ENCODE data around the gene RALGAPB. TPM values are rescaled to one million over a fixed set of nuclear protein-coding genes. Genes with fewer than 3 reads are reported as not detected.
A peak's percentile ranks its signal among the peaks of the same experiment; 100 is the strongest.

Gene RALGAPB
- total and polyA plus RNA-seq, 2 of the 13 experiments (the other 11 are each of a cell fraction or from before 2014, with no cell fraction given): 17.6 to 30.6 TPM

- TF ChIP-seq ETS1 (CRISPR knock-in tag; IDR thresholded peaks at IDR 0.05) (no peak), GATAD1 (CRISPR knock-in tag; IDR thresholded peaks at IDR 0.05) (peak; percentile 97), GATA4 (IDR thresholded peaks at IDR 0.05; ENCODE audit: borderline replicate concordance, low read depth) (peak; percentile 78; the same call in 1 of the 2 replicates), ZNF816 (CRISPR knock-in tag; IDR thresholded peaks at IDR 0.05; ENCODE audit: borderline replicate concordance) (peak; percentile 97), ETV5 (CRISPR knock-in tag; IDR thresholded peaks at IDR 0.05; ENCODE audit: borderline replicate concordance) (peak; percentile 95), YEATS4 (CRISPR knock-in tag; IDR thresholded peaks at IDR 0.05; ENCODE audit: borderline replicate concordance) (peak; percentile 99), TBL1XR1 (IDR thresholded peaks at IDR 0.05; ENCODE audit: borderline replicate concordance, low read length, partially characterized antibody) (peak; percentile 68), TBX2 (CRISPR knock-in tag; IDR thresholded peaks at IDR 0.05; ENCODE audit: borderline replicate concordance) (peak; percentile 98), MLLT10 (CRISPR knock-in tag; IDR thresholded peaks at IDR 0.05) (no peak), NR2F2 (IDR thresholded peaks at IDR 0.05; ENCODE audit: borderline replicate concordance, low read depth) (peak; percentile 62; the same call in 1 of the 2 replicates), TCF7 (IDR thresholded peaks at IDR 0.05; ENCODE audit: low read depth) (no peak), MXD1 (CRISPR knock-in tag; IDR thresholded peaks at IDR 0.05) (peak; percentile 94), SMAD9 (CRISPR knock-in tag; IDR thresholded peaks at IDR 0.05) (peak; percentile 97; the same call in 1 of the 2 replicates), POLR2AphosphoS2 (IDR thresholded peaks at IDR 0.05; ENCODE audit: low read depth, low read length) (peak; percentile 67; the same call in 1 of the 2 replicates), ZNF12 (CRISPR knock-in tag; IDR thresholded peaks at IDR 0.05) (peak; percentile 86), CEBPB (IDR thresholded peaks at IDR 0.05; ENCODE audit: borderline replicate concordance, low read depth, low read length) (no peak), ZSCAN21 (CRISPR knock-in tag; IDR thresholded peaks at IDR 0.05; ENCODE audit: borderline replicate concordance) (peak; percentile 94), SALL2 (CRISPR knock-in tag; IDR thresholded peaks at IDR 0.05) (peak; percentile 99), PAF1 (CRISPR knock-in tag; IDR thresholded peaks at IDR 0.05) (peak; percentile 74; the same call in 1 of the 2 replicates), ZNF30 (CRISPR knock-in tag; IDR thresholded peaks at IDR 0.05) (peak; percentile 84), ATF7-NPFF (CRISPR knock-in tag; IDR thresholded peaks at IDR 0.05; ENCODE audit: low read depth) (peak; percentile 95), IKZF1 (IDR thresholded peaks at IDR 0.05) (no peak), RORA (CRISPR knock-in tag; IDR thresholded peaks at IDR 0.05) (no peak), TEAD2 (CRISPR knock-in tag; IDR thresholded peaks at IDR 0.05) (peak; percentile 16; the same call in 1 of the 2 replicates)
- TF ChIP-seq, protein P1, sequence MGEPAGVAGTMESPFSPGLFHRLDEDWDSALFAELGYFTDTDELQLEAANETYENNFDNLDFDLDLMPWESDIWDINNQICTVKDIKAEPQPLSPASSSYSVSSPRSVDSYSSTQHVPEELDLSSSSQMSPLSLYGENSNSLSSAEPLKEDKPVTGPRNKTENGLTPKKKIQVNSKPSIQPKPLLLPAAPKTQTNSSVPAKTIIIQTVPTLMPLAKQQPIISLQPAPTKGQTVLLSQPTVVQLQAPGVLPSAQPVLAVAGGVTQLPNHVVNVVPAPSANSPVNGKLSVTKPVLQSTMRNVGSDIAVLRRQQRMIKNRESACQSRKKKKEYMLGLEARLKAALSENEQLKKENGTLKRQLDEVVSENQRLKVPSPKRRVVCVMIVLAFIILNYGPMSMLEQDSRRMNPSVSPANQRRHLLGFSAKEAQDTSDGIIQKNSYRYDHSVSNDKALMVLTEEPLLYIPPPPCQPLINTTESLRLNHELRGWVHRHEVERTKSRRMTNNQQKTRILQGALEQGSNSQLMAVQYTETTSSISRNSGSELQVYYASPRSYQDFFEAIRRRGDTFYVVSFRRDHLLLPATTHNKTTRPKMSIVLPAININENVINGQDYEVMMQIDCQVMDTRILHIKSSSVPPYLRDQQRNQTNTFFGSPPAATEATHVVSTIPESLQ (CRISPR knock-in tag; conservative IDR thresholded peaks at IDR 0.05): peak; percentile 54; the same call in 1 of the 2 replicates
- TF ChIP-seq, protein P2, sequence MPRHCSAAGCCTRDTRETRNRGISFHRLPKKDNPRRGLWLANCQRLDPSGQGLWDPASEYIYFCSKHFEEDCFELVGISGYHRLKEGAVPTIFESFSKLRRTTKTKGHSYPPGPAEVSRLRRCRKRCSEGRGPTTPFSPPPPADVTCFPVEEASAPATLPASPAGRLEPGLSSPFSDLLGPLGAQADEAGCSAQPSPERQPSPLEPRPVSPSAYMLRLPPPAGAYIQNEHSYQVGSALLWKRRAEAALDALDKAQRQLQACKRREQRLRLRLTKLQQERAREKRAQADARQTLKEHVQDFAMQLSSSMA (CRISPR knock-in tag; IDR thresholded peaks at IDR 0.05): peak; percentile 97
- TF ChIP-seq, protein P3, sequence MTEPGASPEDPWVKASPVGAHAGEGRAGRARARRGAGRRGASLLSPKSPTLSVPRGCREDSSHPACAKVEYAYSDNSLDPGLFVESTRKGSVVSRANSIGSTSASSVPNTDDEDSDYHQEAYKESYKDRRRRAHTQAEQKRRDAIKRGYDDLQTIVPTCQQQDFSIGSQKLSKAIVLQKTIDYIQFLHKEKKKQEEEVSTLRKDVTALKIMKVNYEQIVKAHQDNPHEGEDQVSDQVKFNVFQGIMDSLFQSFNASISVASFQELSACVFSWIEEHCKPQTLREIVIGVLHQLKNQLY (CRISPR knock-in tag; IDR thresholded peaks at IDR 0.05): peak; percentile 83; the same call in 1 of the 2 replicates
Measured at GRCh38 chr20:38446441-38447209, 26.0 kb upstream of the RALGAPB start (continued).
